ENCODE measurements around the gene ABCC4.

Gene ABCC4

GRCh38 chr13:95301183-95301967 lies at the start of gene ABCC4:
Gene ABCC4, minus strand, starts transcription at chr13:95301451. Its CDS starts 137 bp downstream, at chr13:95301314.
- DNase-seq (ENCODE audit: low read depth), result peak; percentile 54

GRCh38 chr13:95349267-95349666 lies 48.0 kb upstream of the ABCC4 start:
- no peak for DNase-seq (ENCODE audit: low read depth)

GRCh38 chr13:95343944-95344343 lies 42.7 kb upstream of the ABCC4 start:
- no peak for DNase-seq (ENCODE audit: low read depth)

GRCh38 chr13:95341441-95341840 lies 40.2 kb upstream of the ABCC4 start:
- no peak for DNase-seq (ENCODE audit: low read depth)

- DNase-seq (ENCODE audit: low read depth), result no peak
Observed at GRCh38 chr13:95338905-95339304, 37.7 kb upstream of the ABCC4 start.

- DNase-seq (ENCODE audit: low read depth), result no peak
Observed at GRCh38 chr13:95337597-95337996, 36.3 kb upstream of the ABCC4 start.

GRCh38 chr13:95335667-95336066 lies 34.4 kb upstream of the ABCC4 start:
- DNase-seq (ENCODE audit: low read depth), result no peak

GRCh38 chr13:95328386-95328785 lies 27.1 kb upstream of the ABCC4 start:
- no peak for DNase-seq (ENCODE audit: low read depth)

GRCh38 chr13:95327190-95327589 lies 25.9 kb upstream of the ABCC4 start:
- no peak for DNase-seq (ENCODE audit: low read depth)

GRCh38 chr13:95326695-95327094 lies 25.4 kb upstream of the ABCC4 start:
- no peak for DNase-seq (ENCODE audit: low read depth)

GRCh38 chr13:95325485-95325884 lies 24.2 kb upstream of the ABCC4 start:
- no peak for DNase-seq (ENCODE audit: low read depth)

- no peak for DNase-seq (ENCODE audit: low read depth)
Observed at GRCh38 chr13:95323930-95324662, 22.8 kb upstream of the ABCC4 start.

GRCh38 chr13:95319551-95320274 lies 18.5 kb upstream of the ABCC4 start:
- DNase-seq (ENCODE audit: low read depth), result no peak

GRCh38 chr13:95317039-95317989 lies 16.1 kb upstream of the ABCC4 start:
- no peak for DNase-seq (ENCODE audit: low read depth)

GRCh38 chr13:95315752-95316151 lies 14.5 kb upstream of the ABCC4 start:
- no peak for DNase-seq (ENCODE audit: low read depth)

- no peak for DNase-seq (ENCODE audit: low read depth)
Observed at GRCh38 chr13:95307507-95307906, 6.3 kb upstream of the ABCC4 start.

- DNase-seq (ENCODE audit: low read depth), result no peak
Observed at GRCh38 chr13:95304453-95304852, 3.2 kb upstream of the ABCC4 start.

- peak; percentile 14 for DNase-seq (ENCODE audit: low read depth)
Observed at GRCh38 chr13:95301968-95302393, 730 bp upstream of the ABCC4 start.

GRCh38 chr13:95300625-95301182 lies 547 bp downstream of the ABCC4 start:
- DNase-seq (ENCODE audit: low read depth), result peak; percentile 54

GRCh38 chr13:95298971-95299621 lies 2.2 kb downstream of the ABCC4 start:
- no peak for DNase-seq (ENCODE audit: low read depth)
